Adrenal gland (tissue), 12 donors: ENCODE results near the gene BTN3A1. TPM values are rescaled to one million over a fixed set of nuclear protein-coding genes. Genes with fewer than 3 reads are reported as not detected.

ENCODE experiments used
- DNase-seq, 7 donors: peaks; one replicate each; pipeline ENCODE4 v3.0.0-alpha.2; 2019 to 2020
- H3K27ac ChIP-seq, 5 donors: fragments of 200-600 bp; sonication (generic) in 4 of 5; 1 replicate in 3 of 5; 2 replicates in 2 of 5; pipeline versions ENCODE4 v1.5.1 to v1.8.0; 2016 to 2020; ENCODE audit warnings: mild to moderate bottlenecking in 1 of 5
- H3K27me3 ChIP-seq: fragments of 200-600 bp; 2 replicates; pipeline ENCODE4 v1.8.0; 2021
- H3K36me3 ChIP-seq, 2 donors: fragments of 200-600 bp; replicated peaks in 1 of 2; 1 replicate in 1 of 2; 2 replicates in 1 of 2; pipeline versions ENCODE4 v1.5.1 to v1.8.0; 2018 to 2022
- H3K4me1 ChIP-seq, 2 donors: fragments of 200-600 bp; replicated peaks in 1 of 2; 1 replicate in 1 of 2; 2 replicates in 1 of 2; pipeline versions ENCODE4 v1.5.1 to v1.8.0; 2018 to 2021
- H3K4me3 ChIP-seq, 4 donors: fragments of 200-600 bp; sonication (generic) in 3 of 4; one replicate each; pipeline ENCODE4 v1.5.1; 2016 to 2018
- H3K9me3 ChIP-seq, 3 donors: fragments of 200-600 bp; sonication (generic) in 1 of 3; replicated peaks in 1 of 3; 1 replicate in 2 of 3; 2 replicates in 1 of 3; pipeline versions ENCODE4 v1.5.1 to v1.8.0; 2016 to 2021
- POLR2A ChIP-seq, 2 donors: fragments of 450-650 bp; IDR thresholded peaks; one replicate each; pipeline ENCODE4 v1.6.1; 2017; ENCODE audit warnings: antibody characterized with exemption in 2 of 2, mild to moderate bottlenecking in 2 of 2, moderate library complexity in 1 of 2
- WGBS, 4 donors: extraction: QIAGEN DNeasy Blood & Tissue Kit in 2 of 4; methylation state at CpG; one replicate each; pipeline versions ENCODE4 v1.1.5 to v1.1.7; 2013 to 2017; 5-methylcytosine and 5-hydroxymethylcytosine counted together
- intact Hi-C, 2 donors: fragments of 100-400 bp; cut with DNase I; formaldehyde crosslinking; loops; one replicate each; pipeline versions ENCODE4 v1.14.1 to v1.15.0; 2022 to 2023
- polyA plus RNA-seq, 3 donors: library from polyadenylated mRNA; stranded (reverse); fragments of 200-250 nt in 2 of 3; fragments of 350-450 nt in 1 of 3; fragmentation: Illumina TruSeq in 1 of 3; extraction: RNeasy Lipid Tissue Mini Kit (QIAGEN cat#74804) in 1 of 3; gene quantifications; one replicate each; pipeline ENCODE4 v1.2.3, GENCODE V29; 2013 to 2014
- total RNA-seq, 9 donors: library from RNA; depleted of rRNA in 4 of 9; stranded (reverse); fragments of >200 nt in 4 of 9; fragments of 120-200 nt in 1 of 9; fragmentation: NEBNext Ultra II Directional in 1 of 9; extraction: Animal tissue kit (Norgen Biotek cat#: 25700) in 1 of 9; gene quantifications; one replicate each; pipeline versions ENCODE4 v1.1.0 to v1.2.4, GENCODE V29; 2013 to 2023
- TF ChIP-seq, protein P1 (sequence below), 6 experiments: fragments of 450-650 bp in 4 of 6; fragments of 200-600 bp in 2 of 6; sonication (generic) in 1 of 6; IDR thresholded peaks; 1 replicate in 5 of 6; 2 replicates in 1 of 6; pipeline versions ENCODE4 v1.5.1 to v1.8.0; 2016 to 2021; ENCODE audit warnings: antibody characterized with exemption in 6 of 6, mild to moderate bottlenecking in 2 of 6, moderate library complexity in 1 of 6
- donor health status: healthy with polysubstance abuse.
- donor health status: Bipolar disorder and iron deficiency.
- donor health status: DM: yes; HTN: yes; CAD: no.
- donor health status: DM: no; HTN: no; CAD: no.
- donor health status: DM: no; HTN: no; CAD: no.
- donor health status: DM: yes; HTN: yes; CAD: no.

The BTN3A1 gene
- total and polyA plus RNA-seq, 12 donors, result 17.5 to 56.7 (median 38.3) TPM

DNA sequence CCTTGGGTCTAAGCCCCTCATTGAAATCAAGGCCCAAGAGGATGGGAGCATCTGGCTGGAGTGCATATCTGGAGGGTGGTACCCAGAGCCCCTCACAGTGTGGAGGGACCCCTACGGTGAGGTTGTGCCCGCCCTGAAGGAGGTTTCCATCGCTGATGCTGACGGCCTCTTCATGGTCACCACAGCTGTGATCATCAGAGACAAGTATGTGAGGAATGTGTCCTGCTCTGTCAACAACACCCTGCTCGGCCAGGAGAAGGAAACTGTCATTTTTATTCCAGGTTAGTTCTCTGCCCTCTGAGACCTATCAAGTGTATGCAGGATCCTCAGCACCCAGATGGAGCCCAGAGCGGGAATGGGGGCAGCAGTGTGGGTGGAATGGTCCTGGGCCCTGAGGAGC, 14.1 kb upstream of the BTN3A1 start:
- Histone ChIP-seq H3K27me3 (no peaks in the 10 kb centered on the region), H3K4me1 (peaks cover 0 to 13% of the 10 kb centered on the region in 2 donors), H3K4me3 (no peak overlapping the region), H3K27ac (no peak overlapping the region), H3K36me3 (no peaks in the 10 kb centered on the region), H3K9me3 (no peaks in the 10 kb centered on the region)
- intact Hi-C loops, result no loop called here
- WGBS, 4 donors, result 87 to 100% (median 96%) methylated on average over 1 to 6 of the region's 6 CpGs
- TF ChIP-seq, protein P1, sequence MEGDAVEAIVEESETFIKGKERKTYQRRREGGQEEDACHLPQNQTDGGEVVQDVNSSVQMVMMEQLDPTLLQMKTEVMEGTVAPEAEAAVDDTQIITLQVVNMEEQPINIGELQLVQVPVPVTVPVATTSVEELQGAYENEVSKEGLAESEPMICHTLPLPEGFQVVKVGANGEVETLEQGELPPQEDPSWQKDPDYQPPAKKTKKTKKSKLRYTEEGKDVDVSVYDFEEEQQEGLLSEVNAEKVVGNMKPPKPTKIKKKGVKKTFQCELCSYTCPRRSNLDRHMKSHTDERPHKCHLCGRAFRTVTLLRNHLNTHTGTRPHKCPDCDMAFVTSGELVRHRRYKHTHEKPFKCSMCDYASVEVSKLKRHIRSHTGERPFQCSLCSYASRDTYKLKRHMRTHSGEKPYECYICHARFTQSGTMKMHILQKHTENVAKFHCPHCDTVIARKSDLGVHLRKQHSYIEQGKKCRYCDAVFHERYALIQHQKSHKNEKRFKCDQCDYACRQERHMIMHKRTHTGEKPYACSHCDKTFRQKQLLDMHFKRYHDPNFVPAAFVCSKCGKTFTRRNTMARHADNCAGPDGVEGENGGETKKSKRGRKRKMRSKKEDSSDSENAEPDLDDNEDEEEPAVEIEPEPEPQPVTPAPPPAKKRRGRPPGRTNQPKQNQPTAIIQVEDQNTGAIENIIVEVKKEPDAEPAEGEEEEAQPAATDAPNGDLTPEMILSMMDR (IDR thresholded peaks at IDR 0.05), result no peak
- no peak for TF ChIP-seq POLR2A (IDR thresholded peaks at IDR 0.05)
- no peak for DNase-seq

DNA sequence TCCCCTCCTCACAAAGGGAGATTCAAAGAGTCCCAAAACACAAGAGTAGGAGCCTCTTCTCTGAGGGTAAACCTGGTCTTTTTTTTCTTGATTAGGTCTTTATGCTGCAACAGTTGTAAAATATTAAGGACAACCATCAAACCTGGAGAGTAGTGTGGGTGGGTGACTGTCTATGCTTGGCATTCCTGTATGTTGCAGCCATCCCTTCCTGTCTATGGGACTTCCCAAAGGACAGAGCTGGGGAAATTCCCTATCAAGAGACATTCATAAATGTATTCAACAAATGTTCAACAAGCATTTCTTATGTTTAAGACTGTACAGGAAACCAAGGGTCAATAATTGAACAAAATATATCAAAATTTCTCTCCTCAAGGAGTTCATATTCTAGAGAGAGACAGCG, 13.6 kb upstream of the BTN3A1 start:
- intact Hi-C loops, result no loop called here
- Histone ChIP-seq H3K4me3 (no peak overlapping the region), H3K27ac (no peak overlapping the region), H3K9me3 (no peaks in the 10 kb centered on the region), H3K36me3 (no peaks in the 10 kb centered on the region), H3K4me1 (peaks cover 0 to 13% of the 10 kb centered on the region in 2 donors), H3K27me3 (no peaks in the 10 kb centered on the region)
- TF ChIP-seq, protein P1 (IDR thresholded peaks at IDR 0.05), result no peak
- TF ChIP-seq POLR2A (IDR thresholded peaks at IDR 0.05), result no peak
- DNase-seq, result no peak
- WGBS, 4 donors, result 96 to 100% (median 99%) methylated on average over 1 of the region's 1 CpG

DNA sequence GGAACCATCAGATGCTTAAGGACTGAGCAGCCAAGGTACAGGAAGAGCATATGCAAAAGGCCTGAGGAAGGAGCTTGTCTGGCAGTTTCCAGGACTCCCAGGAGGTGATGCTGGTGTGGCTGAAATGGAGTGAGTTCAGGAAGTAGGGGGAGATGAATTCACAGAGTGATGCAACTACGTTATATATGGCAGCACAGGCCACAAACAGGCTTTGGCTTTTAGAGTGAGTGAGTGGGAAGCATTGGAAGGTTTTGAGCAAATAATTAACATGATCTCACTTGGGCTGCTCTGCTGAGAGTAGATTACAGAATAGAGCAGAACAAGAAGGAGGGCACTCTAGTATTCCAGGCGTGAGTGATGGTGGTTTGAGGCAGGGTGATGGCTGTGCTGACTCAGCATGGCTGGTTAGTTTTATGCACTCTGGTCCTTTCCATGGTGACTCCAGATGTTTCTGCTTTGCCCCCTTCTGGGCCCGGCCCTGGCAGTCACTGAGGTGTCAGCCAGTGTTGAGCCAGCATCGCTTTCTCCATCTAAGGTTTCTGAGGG, 12.7 kb upstream of the BTN3A1 start:
- 90 to 93% (median 93%) methylated on average over 4 of the region's 4 CpGs for WGBS, 4 donors

DNA sequence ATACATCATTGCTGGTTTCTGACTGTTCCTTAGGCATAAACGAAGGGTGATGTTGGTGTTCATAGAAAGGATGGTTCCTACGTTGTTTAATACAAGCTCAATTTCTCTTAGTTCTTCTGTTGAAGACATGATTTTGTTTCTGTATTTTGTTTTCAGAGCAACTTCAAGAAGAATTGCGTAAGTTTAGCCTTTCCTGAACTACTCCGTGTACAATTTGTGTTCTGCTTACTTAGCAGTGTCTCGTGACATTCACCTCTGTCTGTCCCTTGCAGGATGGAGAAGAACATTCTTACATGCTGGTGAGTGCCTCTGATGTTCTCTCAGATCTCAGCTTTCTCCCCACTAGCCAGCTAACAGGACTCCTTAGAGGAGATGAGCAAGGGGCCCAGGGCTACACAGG, 11.5 kb upstream of the BTN3A1 start:
- H3K36me3 ChIP-seq, result no peaks in the 10 kb centered on the region
- H3K4me3 ChIP-seq, result no peak overlapping the region
- no peaks in the 10 kb centered on the region for H3K9me3 ChIP-seq
- intact Hi-C loops, result no loop called here
- H3K27ac ChIP-seq, result no peak overlapping the region
- H3K4me1 ChIP-seq, result no peaks in the 10 kb centered on the region
- WGBS, 4 donors, result 73 to 82% (median 76%) methylated on average over 5 of the region's 5 CpGs
- DNase-seq, result no peak
- no peak for TF ChIP-seq POLR2A (IDR thresholded peaks at IDR 0.05)
- TF ChIP-seq, protein P1 (IDR thresholded peaks at IDR 0.05), result no peak
- no peaks in the 10 kb centered on the region for H3K27me3 ChIP-seq

More for the DNA sequence above, 12.7 kb upstream of the BTN3A1 start:
- peaks cover 0 to 5% of the 10 kb centered on the region in 2 donors for H3K4me1 ChIP-seq
- H3K27ac ChIP-seq, result no peak overlapping the region
- no peaks in the 10 kb centered on the region for H3K9me3 ChIP-seq
- H3K27me3 ChIP-seq, result no peaks in the 10 kb centered on the region
- intact Hi-C loops, result no loop called here
- no peak overlapping the region for H3K4me3 ChIP-seq
- no peak for TF ChIP-seq POLR2A (IDR thresholded peaks at IDR 0.05)
- TF ChIP-seq, protein P1 (IDR thresholded peaks at IDR 0.05), result no peak
- H3K36me3 ChIP-seq, result no peaks in the 10 kb centered on the region
- DNase-seq, result no peak
